GM19099 (cell line): ENCODE results near the gene TDRD9.

ENCODE experiments used
- POLR2A ChIP-seq: IDR thresholded peaks from 3 replicates; pipeline ENCODE4 v1.6.1; 2011; ENCODE audit warnings: low read depth; ENCODE audit not compliant: insufficient read length; ENCODE audit errors: extremely low read depth

Gene TDRD9

DNA sequence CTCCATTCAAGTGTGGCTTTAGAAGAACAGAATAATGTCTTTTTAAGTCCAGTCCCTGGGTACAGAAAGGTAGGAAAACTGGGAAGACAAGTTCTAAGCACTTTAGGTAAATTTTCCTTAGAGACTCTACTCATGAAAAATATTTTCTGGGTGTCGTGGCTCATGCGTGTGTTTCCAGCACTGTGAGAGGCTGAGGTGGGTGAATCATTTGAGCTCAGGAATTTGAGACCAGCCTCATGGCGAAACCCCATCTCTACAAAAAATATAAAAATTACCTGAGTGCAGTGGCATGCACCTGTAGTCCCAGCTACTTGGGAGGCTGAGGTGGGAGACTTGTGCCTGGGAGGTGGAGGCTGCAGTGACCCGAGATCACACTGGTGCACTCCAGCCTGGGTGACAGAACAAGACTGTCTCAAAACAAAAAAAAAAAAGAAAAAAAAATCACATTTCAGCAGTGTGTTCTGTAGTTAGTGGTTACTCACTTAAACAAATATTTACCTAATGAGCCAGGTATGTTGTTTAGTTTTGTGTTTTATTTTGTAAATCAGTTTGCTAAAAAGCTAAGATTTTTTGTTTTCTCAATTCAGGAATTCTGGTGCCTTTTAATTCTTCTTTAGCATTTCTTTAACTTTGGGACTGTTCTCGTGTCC, 66.4 kb downstream of the TDRD9 start:
- no peak for TF ChIP-seq POLR2A

DNA sequence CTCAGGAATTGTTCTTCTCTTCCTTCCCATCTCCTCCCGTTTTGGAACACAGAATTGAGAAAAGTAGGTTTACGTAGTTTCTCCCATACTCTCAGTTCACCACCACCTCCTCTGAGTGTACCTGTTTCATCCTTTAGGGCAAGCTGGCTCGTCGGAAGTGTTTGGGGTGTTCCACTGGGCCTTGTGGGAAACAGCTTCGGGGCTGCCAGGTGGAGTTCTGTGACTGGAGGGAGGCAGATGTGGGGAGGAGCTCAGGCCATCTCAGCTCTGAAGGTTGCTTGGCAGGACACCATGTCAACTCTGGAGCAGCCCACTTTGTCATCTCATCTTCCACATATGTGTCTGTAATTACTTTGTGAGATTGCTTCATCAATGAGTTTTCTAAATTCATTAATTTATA, 67.6 kb downstream of the TDRD9 start:
- TF ChIP-seq POLR2A = no peak

DNA sequence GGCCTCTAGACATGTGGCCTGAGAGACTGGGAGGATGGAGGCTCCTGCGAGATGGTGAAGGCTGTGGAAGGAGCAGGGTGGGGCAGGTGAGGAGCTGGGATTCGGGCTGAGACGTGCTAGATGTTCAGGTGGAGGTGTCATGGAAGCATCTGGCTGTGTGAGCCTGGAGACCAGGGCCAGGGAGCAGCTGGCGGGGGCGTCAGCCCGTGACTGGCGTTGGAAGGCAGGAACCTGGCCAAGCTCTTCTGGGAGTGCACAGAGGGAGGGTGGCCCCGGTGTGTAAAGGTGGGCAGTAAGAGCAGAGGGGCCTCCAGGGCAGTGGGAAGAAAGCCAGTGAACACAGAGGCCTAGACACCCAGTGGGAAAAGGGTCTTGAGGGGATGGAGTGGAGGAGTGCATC, 69.1 kb downstream of the TDRD9 start:
- TF ChIP-seq POLR2A = no peak

DNA sequence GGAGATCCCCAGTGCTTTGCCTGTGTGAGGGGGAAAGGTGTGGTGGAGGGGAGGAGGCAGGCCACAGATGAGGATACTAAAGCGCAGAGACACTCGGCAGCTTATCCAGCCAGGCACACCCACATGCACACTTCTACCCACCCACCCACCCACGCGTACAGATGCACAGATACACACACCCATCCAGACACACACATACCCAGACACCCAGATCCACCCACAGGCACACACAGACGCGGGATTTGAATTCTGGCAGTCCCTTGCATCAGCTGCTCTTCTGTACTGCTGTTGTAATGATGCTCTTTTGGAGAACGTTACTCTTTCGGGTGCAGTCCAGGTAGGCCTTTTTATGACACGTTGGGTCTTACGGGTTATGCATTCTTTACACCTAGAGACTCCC, 69.8 kb downstream of the TDRD9 start:
- no peak for TF ChIP-seq POLR2A

DNA sequence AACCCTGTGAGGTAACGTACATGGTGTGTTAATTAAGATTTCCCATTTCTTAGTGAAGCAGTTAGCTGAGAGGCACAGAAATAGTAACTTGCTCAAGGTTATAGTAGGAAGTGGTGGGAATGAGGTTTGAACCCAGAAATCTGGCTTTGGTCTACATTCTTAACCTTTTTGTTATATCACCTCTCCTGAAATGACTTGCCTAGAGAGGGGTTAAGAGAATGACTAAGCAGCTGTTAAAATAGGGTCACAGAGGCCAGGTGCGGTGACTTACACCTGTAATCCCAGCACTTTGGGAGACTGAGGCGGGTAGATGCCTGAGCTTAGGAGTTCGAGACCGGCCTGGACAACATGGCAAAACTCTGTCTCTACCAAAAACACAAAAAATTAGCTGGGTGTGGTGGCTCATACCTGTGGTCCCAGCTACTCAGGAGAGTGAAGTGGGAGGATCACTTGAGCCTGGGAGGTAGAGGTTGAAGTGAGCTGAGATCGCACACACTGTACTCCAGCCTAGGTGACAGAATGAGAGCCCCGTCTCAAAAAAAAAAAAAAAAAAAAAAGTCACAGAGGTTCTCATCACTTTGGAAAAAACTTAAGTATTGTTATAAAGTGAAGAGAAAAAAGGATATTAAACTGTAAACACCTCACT, 71.7 kb downstream of the TDRD9 start:
- TF ChIP-seq POLR2A = no peak

DNA sequence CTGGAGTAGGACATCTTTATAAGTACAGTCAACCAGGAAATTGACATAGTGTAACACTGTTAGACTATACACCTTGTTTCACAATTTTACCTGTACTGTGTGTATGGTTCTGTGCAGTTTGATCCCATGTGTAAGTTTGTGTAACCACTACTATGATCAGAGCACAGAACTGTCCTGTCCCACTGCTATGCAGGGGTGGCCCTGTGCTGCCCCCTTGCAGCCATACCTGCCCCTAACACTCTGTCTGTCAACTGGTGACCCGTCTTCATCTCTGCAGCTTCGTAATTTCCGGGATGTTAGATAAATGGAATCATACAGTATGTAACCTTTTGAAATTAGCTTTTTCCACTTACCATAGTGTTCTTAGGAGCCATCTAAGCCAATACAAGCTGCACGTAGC, 72.7 kb downstream of the TDRD9 start:
- TF ChIP-seq POLR2A = no peak

DNA sequence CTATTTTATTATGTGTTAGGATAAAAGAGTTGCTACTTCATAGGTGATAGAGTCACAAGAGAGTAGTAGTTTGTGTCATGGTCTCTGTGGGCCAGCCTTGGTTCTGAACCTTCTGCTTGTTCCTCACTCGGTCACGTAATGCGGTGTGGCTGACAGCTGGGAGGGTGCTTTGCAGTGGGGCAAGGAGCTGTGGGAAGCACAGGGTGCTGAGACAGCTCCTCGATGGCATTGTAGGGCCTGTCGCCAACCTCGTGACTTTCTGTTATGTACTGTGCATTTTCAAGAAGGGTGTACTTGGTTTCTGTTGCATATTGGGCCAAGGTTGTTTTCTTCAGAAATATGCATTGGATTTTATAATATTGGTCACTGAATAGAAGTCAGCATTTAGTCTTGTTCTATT, 75.4 kb downstream of the TDRD9 start:
- TF ChIP-seq POLR2A = no peak

DNA sequence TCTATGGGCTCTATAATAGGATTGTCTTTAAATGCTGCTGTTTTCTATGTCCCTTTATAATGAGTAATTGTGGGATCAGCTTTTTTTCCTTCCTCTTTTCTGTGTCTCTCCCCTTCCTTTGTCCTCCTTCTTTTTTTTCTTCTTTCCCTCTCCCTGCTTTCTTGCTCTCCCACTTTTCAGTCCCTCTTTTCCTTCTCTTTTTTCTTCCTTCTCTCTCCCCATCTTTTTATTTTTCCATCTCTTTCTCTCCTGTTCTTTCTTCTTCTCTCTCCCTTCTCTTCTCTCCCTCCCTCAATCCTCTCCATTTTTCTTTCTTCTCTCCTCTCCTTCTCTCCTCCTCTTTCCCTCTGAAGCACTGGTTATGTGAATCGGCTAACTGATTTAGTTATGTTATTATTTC, 76.6 kb downstream of the TDRD9 start:
- TF ChIP-seq POLR2A = no peak

DNA sequence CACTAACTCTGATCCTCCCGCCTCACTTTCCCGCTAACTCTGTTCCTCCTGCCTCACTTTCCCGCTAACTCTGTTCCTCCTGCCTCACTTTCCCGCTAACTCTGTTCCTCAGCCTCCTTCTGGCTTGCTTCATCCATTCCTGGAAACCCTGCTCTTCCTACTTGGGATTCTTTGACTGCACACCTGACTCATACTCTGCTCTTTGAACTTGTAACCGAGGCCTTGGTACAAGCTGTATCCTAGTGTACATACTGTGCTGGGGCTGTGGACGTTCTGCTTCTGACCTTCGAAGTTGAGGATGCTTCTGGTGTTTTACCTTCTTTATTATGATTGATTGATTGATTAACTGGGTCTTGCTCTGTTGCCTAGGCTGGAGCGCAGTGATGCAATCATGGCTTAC, 77.2 kb downstream of the TDRD9 start:
- TF ChIP-seq POLR2A = no peak

DNA sequence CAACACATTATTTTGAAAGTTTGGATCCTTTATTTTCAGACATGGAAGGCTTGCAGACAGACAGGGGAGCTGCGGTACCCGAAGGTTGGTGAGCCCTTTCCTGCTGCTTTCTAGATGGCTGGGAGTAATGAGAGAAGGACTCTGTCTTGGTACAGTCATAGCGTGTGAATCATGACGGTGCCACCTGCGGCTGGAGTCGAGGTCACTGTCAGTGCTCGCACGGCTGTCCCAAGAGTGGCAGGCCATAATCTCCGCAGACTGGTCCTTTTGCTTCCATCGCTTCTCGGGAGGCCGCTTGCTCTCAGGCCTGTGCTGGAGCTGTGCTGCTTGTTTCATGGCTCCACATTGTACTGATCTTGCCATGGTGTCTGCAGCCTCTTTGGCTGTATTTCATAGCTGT, 78.9 kb downstream of the TDRD9 start:
- no peak for TF ChIP-seq POLR2A

DNA sequence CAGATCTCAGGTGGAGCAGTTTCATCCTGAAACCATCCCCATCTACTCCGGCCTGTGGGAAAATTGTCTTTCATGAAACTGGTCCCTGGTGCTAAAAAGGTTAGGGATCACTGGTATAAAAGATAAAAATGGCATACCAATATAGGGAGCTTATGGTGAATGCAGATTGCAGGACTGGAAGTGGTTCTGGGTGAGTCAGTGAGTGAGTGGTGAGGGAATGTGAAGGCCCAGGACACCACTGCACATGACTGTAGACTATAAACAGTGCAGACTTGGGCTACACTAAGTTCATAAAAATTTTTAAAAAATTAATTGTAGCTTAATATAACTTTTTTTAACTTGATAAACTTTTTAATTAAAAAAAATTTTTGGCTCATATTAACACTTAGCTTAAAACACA, 81.0 kb downstream of the TDRD9 start:
- no peak for TF ChIP-seq POLR2A

DNA sequence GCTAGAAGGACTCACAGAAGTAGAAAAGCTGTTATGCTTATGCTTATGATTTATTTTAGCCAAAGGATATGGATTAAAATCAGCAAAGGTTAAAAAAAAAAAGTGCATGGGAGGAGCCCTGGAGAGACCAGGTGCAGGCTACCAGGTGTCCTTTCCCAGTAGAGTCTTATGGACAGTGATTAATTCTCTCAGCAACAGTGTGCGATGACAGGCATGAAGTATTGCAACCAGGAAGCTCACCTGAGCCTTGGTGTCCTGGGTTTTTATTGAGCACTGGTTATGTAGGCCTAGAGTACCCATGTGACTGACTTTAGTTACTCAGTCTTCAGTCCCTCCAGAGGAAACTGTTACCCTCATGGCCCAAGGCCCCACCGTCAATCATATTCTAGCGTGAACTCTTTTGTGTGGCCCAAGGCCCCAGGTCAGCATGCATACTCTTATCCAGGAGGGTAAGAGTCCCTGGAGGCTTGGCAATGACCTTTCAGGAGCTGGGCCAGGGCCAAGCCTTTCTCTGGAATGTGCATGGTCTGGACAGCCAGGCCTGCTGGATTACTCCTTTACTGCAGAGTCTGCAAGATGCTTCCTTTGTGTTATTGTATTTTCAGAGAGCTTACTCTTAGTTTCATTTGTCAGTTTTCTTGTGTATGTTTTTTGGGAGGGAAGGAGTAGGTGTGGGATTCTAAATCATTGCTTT, 83.7 kb downstream of the TDRD9 start:
- TF ChIP-seq POLR2A = no peak

DNA sequence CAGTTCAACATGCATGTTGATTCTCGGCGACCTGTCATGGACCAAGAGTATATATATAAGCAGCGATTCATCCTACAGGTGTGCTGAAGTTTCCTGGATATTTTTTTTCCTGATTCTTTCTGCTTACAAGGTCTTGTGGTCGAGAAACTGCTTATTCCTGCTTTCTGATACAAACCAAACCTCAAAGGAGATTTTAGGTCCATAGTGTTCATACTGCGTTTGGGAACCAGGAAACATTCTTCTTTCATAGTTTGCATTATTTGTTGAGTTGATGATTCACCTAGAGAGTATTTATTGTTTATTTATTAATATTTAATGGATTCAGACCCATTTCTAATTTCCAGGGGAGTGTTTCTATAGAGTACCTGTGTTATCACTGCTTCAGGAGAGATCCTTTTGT, 86.5 kb downstream of the TDRD9 start:
- TF ChIP-seq POLR2A = no peak

DNA sequence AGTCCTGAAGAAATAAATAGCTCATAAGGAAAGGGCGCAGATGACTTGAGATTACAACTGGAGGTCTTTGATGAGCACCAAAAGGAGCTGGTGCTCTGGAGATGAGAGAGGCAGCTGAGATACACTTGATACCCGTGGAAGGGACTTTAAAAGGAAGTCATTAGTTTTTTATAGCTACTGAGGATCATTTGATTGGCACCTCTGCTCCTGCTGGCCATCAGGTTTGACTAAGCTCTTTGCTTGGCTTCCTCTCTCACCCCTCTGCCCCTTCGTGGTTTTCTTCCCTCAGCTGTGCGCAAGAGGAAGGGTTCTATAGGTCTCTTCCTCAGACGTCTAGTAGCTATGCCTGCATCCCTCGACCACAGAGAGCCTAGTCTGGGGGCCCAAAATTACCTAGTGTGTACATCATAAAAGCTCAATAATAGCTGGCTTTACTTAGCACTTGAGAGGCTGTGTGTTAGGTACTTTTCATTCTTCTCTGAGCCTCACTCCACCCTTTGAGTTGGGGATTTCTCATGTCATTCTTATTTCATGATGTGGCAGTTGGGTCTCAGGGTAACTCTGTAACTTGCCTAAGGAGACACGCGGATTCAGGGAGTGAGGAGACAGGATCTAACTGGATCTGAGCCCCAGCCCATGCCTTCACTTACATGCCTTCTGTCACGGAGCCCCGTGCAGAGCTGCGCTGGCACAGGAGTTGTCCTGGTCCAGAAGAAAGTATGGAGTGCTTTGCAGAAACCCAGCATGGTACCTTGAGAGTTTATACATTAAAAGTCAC, 88.8 kb downstream of the TDRD9 start:
- TF ChIP-seq POLR2A = no peak

DNA sequence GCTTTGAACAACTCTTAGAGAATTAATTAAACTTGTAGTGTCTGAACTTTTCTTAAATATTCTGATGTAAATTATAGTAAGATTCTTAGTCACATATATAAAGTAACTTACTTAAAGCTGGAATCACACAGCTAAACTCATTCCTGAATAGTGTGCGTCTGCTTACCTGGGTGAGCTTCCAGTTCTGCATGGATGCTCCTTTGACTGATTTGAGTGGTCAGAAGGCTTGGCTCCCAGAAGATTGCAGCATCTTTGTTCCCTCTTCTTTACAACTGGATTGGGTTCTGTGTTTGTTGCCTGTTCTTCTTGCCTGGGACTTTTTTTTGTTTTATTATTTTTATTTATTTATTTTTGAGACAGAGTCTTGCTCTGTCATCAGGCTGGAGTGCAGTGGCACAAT, 90.8 kb downstream of the TDRD9 start:
- no peak for TF ChIP-seq POLR2A
